Adrenal gland (tissue), 5 donors: ENCODE data around the gene GSAP.

Experiments
- CTCF ChIP-seq, 6 experiments: fragments of 450-650 bp in 4 of 6; fragments of 200-600 bp in 2 of 6; sonication (generic) in 1 of 6; IDR thresholded peaks; 1 replicate in 5 of 6; 2 replicates in 1 of 6; pipeline versions ENCODE4 v1.5.1 to v1.8.0; 2016 to 2021; ENCODE audit warnings: antibody characterized with exemption in 6 of 6, mild to moderate bottlenecking in 2 of 6, moderate library complexity in 1 of 6
- POLR2A ChIP-seq, 2 donors: fragments of 450-650 bp; IDR thresholded peaks; one replicate each; pipeline ENCODE4 v1.6.1; 2017; ENCODE audit warnings: antibody characterized with exemption in 2 of 2, mild to moderate bottlenecking in 2 of 2, moderate library complexity in 1 of 2
- donor health status: DM: no; HTN: no; CAD: no.

- no peak for TF ChIP-seq CTCF (IDR thresholded peaks at IDR 0.05)
- TF ChIP-seq POLR2A (IDR thresholded peaks at IDR 0.05): no peak
Measured at GRCh38 chr7:77428777-77429231, 12.7 kb upstream of the GSAP start.
